CD4-positive, alpha-beta T cell (primary cell): ENCODE data around the gene TMEM235. TPM values are rescaled to one million over a fixed set of nuclear protein-coding genes. Genes with fewer than 3 reads are reported as not detected.

ENCODE experiments used
- ATAC-seq: fragments of 200-7000 bp; cut with Tn5 transposase; one replicate; pipeline ENCODE4 v1.10.0; 2022; ENCODE audit warnings: mild to moderate bottlenecking; ENCODE audit not compliant: poor library complexity
- CTCF ChIA-PET: fragments of 350-600 bp; sonication (Branson Sonifier 250); formaldehyde crosslinking; loops from one replicate; lab custom pipeline; 2021; ENCODE audit warnings: antibody characterized with exemption, inconsistent platforms; lab: Charles Lee
- POLR2A ChIA-PET: fragments of 350-600 bp; sonication (Branson Sonifier 250); formaldehyde crosslinking; loops from one replicate; lab custom pipeline; 2021; ENCODE audit warnings: antibody characterized with exemption, inconsistent platforms; lab: Charles Lee
- DNase-seq, 14 experiments: peaks; one replicate each; pipeline ENCODE4 v3.0.0-alpha.2; 2013 to 2020; ENCODE audit warnings: mixed read lengths in 2 of 14
- H3K27ac ChIP-seq, 2 donors: one replicate each; pipeline versions ENCODE4 v1.5.1 to v1.7.0; 2013; ENCODE audit warnings: low read length in 2 of 2, low read depth in 1 of 2, mild to moderate bottlenecking in 1 of 2
- H3K27me3 ChIP-seq, 2 experiments: 1 replicate in 1 of 2; 2 replicates in 1 of 2; pipeline versions ENCODE4 v1.6.1 to v1.7.0; 2013; ENCODE audit warnings: low read length in 2 of 2, control low read depth in 1 of 2, mild to moderate bottlenecking in 1 of 2, moderate library complexity in 1 of 2; ENCODE audit not compliant: insufficient read depth in 2 of 2, control insufficient read depth in 1 of 2
- H3K36me3 ChIP-seq: one replicate; pipeline ENCODE4 v1.6.1; 2013; ENCODE audit warnings: low read length, control low read depth; ENCODE audit not compliant: insufficient read depth
- H3K4me1 ChIP-seq: one replicate; pipeline ENCODE4 v1.6.1; 2013; ENCODE audit warnings: low read length, control low read depth; ENCODE audit not compliant: insufficient read depth
- H3K4me3 ChIP-seq: one replicate; pipeline ENCODE4 v1.5.1; 2013; ENCODE audit warnings: mild to moderate bottlenecking, low read length, moderate library complexity
- H3K9me3 ChIP-seq, 2 experiments: 1 replicate in 1 of 2; 2 replicates in 1 of 2; pipeline versions ENCODE4 v1.6.1 to v1.7.0; 2013; ENCODE audit warnings: low read length in 2 of 2, mild to moderate bottlenecking in 2 of 2, control low read depth in 1 of 2, moderate library complexity in 1 of 2; ENCODE audit not compliant: control insufficient read depth in 1 of 2, insufficient read depth in 1 of 2
- H3K27ac Mint-ChIP-seq: one replicate; pipeline ENCODE4 v1.8.0; 2020; ENCODE audit warnings: mixed read lengths
- H3K27me3 Mint-ChIP-seq: one replicate; pipeline ENCODE4 v1.8.0; 2021; ENCODE audit warnings: mixed read lengths
- H3K36me3 Mint-ChIP-seq: one replicate; pipeline ENCODE4 v1.8.0; 2021; ENCODE audit warnings: low read depth, mixed read lengths
- H3K4me1 Mint-ChIP-seq: one replicate; pipeline ENCODE4 v1.8.0; 2021; ENCODE audit warnings: low read depth, mixed read lengths
- H3K4me3 Mint-ChIP-seq: one replicate; pipeline ENCODE4 v1.8.0; 2020; ENCODE audit warnings: mild to moderate bottlenecking, mixed read lengths
- H3K9me3 Mint-ChIP-seq: one replicate; pipeline ENCODE4 v1.8.0; 2020; ENCODE audit warnings: mixed read lengths
- CTCF ChIP-seq: fragments of 200-600 bp; IDR thresholded peaks from one replicate; pipeline ENCODE4 v1.8.0; 2022; ENCODE audit warnings: antibody characterized with exemption, mild to moderate bottlenecking
- intact Hi-C, 2 experiments: fragments of 100-400 bp; cut with DNase I in 1 of 2; cut with micrococcal nuclease in 1 of 2; formaldehyde crosslinking; loops; one replicate each; pipeline versions ENCODE4 v1.15.1 to v1.9.0; 2023 to 2025; cut with DNase I, micrococcal nuclease
- total RNA-seq, 174 experiments: library from RNA in 2 of 174; stranded (reverse) in 2 of 174; gene quantifications; one replicate each; pipeline ENCODE4 v1.2.3 and lab custom pipeline; 2021 to 2026

The TMEM235 gene
- total RNA-seq, 2 experiments from 2014 or later: not detected

DNA sequence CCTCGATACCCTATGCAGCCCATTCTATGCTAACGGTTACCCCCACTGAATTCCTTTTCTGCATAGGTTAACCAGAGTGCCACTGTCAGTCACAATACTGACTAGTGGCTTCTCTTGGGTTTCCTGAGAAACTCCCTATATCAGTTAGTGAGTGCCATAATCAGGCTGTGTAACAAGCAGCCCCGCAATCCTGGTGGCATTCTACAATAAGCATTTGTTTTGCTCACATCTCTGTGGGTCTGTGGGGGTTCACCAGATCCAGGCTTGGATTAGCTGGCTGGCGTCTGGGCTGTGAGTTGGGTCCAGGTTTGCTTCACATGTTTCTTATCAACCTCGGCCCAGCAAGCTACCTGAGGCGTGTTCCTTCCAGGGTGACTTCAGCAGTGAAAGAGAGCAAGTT, 42.4 kb downstream of the TMEM235 start:
- Histone ChIP-seq H3K4me1 (peaks cover 63% of the 10 kb centered on the region), H3K36me3 (no peaks in the 10 kb centered on the region), H3K27me3 (no peaks in the 10 kb centered on the region), H3K4me3 (no peak overlapping the region), H3K27ac (no peak overlapping the region), H3K9me3 (no peaks in the 10 kb centered on the region)
- no peak for TF ChIP-seq CTCF
- Mint-ChIP-seq H3K9me3 (no peaks in the 10 kb centered on the region), H3K4me1 (peaks cover 48% of the 10 kb centered on the region), H3K27me3 (no peaks in the 10 kb centered on the region), H3K27ac (peak overlapping the region; percentile 95), H3K36me3 (no peaks in the 10 kb centered on the region), H3K4me3 (no peak overlapping the region)
- ChIA-PET CTCF (interaction anchor here (0.5 to 1.7 kb wide), 2 partner anchors 148 to 341 kb away, joined by 4 to 6 read pairs; no protein-coding TSS in a partner anchor), POLR2A (no interaction called here)
- ATAC-seq: no peak
- intact Hi-C loops: no loop called here
- peak in 1 of 14 experiments; percentile 11 for DNase-seq

- Mint-ChIP-seq H3K27me3 (no peaks in the 10 kb centered on the region), H3K4me1 (peaks cover 49% of the 10 kb centered on the region), H3K4me3 (no peak overlapping the region), H3K36me3 (no peaks in the 10 kb centered on the region), H3K27ac (peak overlapping the region; percentile 86), H3K9me3 (no peaks in the 10 kb centered on the region)
- POLR2A ChIA-PET: no interaction called here
- Histone ChIP-seq H3K36me3 (no peaks in the 10 kb centered on the region), H3K4me1 (peaks cover 55% of the 10 kb centered on the region), H3K27me3 (no peaks in the 10 kb centered on the region), H3K9me3 (no peaks in the 10 kb centered on the region), H3K4me3 (no peak overlapping the region), H3K27ac (no peak overlapping the region)
- DNase-seq: no peak
- intact Hi-C loops: no loop called here
- ATAC-seq: no peak
- no peak for TF ChIP-seq CTCF
- CTCF ChIA-PET: interaction anchor here (1.6 to 1.7 kb wide), 2 partner anchors 24 to 147 kb away, joined by 3 to 4 read pairs; no protein-coding TSS in a partner anchor
These were observed 43.9 kb downstream of the TMEM235 start for GRCh38 chr17:78275355-78275754.

DNA sequence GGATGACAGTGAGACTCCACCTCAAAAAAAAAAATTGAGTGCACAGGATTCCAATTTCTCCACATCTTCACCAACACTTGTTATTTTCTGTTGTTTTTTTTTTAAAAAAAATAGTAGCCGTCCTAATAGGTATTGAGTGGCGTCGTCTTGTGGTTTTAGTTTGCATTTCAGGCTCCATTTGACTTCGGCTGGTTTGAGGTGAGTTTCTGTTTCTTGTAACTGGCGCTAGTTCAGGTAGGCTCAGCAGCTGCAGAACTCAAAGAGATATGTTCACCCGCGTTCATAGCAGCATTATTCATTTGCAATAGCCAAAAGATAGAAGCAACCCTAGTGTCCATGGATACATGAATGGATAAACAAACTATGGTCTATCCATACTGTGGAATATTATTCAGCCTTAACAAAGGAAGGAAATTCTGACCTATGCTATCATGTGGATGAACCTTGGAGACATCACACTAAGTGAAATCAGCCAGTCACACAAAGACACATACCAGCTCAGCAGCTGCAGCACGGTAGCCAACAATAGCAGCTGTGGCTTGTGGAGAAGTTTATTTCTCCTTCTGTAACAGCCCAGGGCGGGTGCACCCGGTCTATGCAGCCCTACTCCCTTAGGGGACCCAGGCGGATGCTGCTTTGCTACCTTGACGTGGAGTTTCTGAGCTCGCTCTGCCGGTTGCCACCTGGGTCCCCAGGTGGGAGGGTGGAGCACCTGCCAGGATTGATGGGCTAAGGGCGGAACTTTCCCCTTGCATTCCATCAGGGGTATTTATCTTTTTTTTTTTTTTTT, 44.9 kb downstream of the TMEM235 start:
- peak in 5 of 14 experiments; percentile 30 to 53 (median 35) for DNase-seq
- Mint-ChIP-seq H3K4me3 (no peak overlapping the region), H3K27me3 (no peaks in the 10 kb centered on the region), H3K36me3 (no peaks in the 10 kb centered on the region), H3K27ac (peak overlapping the region; percentile 86), H3K9me3 (no peaks in the 10 kb centered on the region), H3K4me1 (peaks cover 42% of the 10 kb centered on the region)
- intact Hi-C loops: no loop called here
- ChIA-PET CTCF (interaction anchor here (0.5 to 1.6 kb wide), 3 partner anchors 11 to 25 kb away, joined by 3 read pairs; no protein-coding TSS in a partner anchor), POLR2A (interaction anchor here (0.6 to 1.4 kb wide), 2 partner anchors 24 to 36 kb away, joined by 3 to 9 read pairs; no protein-coding TSS in a partner anchor)
- peaks cover 48% of the 10 kb centered on the region for H3K4me1 ChIP-seq
- TF ChIP-seq CTCF: no peak
- peak overlapping the region in 1 of 2 donors; percentile 7 for H3K27ac ChIP-seq
- H3K4me3 ChIP-seq: no peak overlapping the region
- no peaks in the 10 kb centered on the region for H3K9me3 ChIP-seq
- H3K36me3 ChIP-seq: no peaks in the 10 kb centered on the region
- ATAC-seq: peak; percentile 22
- no peaks in the 10 kb centered on the region for H3K27me3 ChIP-seq
